Left kidney (tissue), 2 donors: ENCODE results near the gene PHACTR2. TPM values are rescaled to one million over a fixed set of nuclear protein-coding genes. Genes with fewer than 3 reads are reported as not detected.

Experiments used
- DNase-seq: peaks from one replicate; pipeline ENCODE4 v3.0.0-alpha.2; 2013
- polyA plus RNA-seq: library from polyadenylated mRNA; unstranded; fragments of 120-200 nt; gene quantifications from one replicate; pipeline ENCODE4 v1.2.1, GENCODE V29; 2013; ENCODE audit not compliant: insufficient read length

The PHACTR2 gene
- polyA plus RNA-seq, 1 donor = 42.4 TPM

DNA sequence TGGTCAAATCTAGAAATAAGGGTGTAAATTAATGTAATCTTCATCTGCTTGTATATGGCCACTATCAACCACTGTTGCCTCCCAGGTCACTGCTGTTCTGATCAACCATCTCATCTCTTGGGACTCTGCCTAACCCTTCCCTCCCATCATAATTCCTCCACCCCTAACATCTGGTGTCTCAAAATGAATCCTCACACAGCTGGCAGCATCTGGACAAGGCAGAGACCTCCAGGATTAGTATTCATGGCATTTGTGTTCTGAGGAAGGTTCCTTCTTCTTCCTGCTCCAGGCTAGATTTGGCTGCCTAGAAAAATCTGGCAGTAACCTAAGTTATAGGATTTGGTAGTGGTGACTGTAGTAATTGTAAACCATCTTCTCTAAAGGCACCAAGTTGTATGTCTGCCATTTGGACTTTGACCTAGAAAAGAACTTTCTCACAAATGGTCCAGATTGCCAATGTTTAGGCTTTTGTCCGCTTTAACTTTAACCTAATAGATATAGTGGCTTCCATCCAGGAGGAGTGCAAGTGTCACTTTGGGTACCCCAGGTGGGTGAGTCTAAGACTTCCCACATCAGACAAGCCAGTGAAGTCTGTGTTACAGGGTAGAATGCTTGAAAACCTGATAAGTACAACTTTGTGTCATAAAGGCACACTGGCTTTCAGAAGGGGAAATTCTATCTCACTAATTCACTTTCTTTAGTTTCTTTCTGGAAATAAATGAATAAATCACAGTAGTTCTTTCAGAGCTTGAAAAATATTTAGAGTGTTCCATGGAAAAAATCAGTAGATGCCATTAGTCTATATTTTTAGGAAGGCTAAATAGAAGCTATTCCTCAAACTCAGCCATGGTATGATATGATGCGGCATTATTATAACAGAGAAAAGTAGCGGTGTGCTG, 3.0 kb upstream of the PHACTR2 start:
- no peak for DNase-seq

DNA sequence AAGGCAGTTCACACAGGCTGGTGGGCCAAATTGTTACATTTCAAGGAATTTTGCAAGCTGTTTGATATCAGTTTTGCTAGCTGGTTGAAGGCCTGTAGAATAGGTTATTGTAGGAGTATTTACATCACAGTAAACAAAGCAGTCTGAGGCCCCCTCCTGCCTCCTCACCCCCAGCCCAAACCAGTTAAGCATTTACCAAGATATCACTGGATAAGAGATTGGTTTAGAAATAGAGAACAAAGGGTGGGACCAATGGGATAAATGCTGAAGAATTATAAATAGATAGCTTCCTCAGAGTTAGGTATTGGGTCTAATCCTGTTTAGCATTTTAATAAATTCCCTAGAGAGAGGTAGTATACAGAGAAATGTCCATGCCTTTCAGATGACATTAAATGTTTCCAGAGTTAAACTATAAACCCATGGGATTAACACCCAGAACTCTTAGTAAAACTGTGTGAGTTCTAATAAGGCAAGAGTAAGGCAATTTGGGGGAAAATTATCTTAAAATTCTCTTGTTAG, 2.3 kb upstream of the PHACTR2 start:
- no peak for DNase-seq

GRCh38 chr6:143675946-143676345, 1.8 kb upstream of the PHACTR2 start:
- DNase-seq = no peak

DNA sequence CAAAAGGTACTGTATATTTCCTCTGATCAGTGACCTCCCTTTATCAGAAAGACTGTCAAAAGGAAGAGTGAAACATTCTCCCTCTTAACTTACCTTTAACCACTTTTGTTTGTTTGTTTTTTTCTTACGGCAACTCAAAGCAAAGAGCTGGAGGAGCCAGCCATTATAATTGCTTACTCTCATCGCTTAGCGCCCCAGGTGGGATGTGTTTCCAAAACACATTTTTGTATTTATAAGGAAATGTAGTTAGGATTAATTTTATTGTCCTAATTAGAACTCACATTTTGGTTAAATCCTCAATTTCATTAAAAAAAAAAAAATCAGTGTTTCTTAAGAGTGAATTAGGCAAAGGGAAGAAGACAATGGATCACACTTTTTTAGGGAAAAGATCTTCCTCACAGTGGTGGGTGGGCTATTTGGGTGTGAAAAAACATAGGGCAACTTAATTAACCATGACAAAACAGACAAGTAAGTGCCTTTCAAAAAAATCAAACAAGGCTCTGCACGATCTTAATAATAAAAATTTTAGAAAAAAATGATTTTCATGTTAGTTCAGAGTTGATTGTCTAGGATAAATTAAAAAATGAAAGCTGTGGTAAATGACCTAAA, 1.2 kb upstream of the PHACTR2 start:
- no peak for DNase-seq

- no peak for DNase-seq
Measured at GRCh38 chr6:143677577-143677890, 231 bp upstream of the PHACTR2 start.

DNA sequence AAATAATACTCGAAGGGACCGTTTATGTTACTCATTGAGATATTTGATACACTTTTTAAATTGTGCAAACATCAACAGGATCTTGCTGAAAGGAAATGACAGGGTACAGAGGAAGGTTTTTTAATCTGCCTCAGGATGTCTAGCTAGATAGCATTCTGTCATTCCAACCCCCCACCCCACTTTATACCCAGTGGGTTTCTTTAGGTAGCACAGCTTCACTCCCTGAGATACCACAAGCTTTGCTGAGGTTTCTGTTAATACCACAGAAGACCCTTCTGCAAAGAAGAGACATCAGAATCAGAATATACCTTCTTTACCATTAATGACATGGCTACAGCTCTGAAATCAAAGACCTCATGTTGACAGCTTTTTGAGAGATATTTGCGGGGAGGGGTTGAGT, 1.3 kb downstream of the PHACTR2 start:
- no peak for DNase-seq

GRCh38 chr6:143680141-143680540, 2.4 kb downstream of the PHACTR2 start:
- no peak for DNase-seq

DNA sequence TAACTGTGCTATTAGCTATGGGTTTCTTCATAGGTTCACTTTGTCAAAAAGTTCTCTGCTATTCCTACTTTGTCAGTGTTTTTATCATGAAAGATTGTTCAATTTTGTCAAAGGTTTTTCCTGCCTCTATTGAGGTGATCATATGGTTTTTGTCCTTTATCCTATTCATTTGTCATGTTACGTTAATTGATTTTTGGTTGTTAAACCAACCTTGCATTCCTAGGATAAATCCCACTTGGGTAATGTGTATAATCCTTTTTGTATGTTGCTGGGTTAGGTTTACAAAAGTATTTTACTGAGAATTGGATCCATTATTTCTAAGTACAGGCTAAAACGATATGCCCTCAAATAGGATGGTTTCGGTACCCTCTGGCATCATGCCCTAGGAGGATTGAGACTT, 5.0 kb downstream of the PHACTR2 start:
- no peak for DNase-seq

DNA sequence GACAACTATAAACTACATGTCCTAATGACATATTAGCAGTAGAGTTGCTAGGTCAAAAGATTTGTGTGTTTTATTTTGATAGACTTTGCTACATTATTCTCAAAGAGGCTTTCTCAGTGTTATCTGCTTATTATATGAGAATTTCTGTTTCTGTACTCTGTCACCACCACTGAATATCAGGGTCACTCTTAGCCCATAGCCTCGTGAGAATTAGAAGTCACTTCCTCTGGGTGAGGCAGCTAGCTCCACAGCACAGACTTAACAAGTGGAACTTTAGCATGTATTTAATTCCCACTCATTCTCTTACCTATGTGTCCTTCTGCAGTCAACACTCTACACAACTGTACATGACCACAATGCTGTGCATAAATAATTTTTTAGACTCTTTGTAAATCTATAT, 6.7 kb downstream of the PHACTR2 start:
- DNase-seq = no peak

DNA sequence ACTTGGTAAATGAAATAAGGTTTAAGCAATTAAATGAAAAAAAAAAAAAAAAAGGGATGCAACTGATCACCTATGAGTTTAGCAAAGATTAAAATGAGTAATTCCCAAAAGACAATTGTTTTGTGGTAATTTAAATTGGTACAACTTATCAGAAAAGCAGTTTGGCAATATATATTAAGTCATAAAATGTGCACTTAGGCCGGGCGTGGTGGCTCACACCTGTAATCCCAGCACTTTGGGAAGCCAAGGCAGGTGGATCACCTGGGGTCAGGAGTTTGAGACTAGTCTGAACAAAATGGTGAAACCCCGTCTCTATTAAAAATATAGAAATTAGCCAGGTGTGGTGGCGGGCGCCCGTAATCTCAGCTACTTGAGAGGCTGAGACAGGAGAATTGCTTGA, 7.9 kb downstream of the PHACTR2 start:
- DNase-seq = no peak

- DNase-seq = no peak
Measured at GRCh38 chr6:143687591-143687990, 9.8 kb downstream of the PHACTR2 start.

DNA sequence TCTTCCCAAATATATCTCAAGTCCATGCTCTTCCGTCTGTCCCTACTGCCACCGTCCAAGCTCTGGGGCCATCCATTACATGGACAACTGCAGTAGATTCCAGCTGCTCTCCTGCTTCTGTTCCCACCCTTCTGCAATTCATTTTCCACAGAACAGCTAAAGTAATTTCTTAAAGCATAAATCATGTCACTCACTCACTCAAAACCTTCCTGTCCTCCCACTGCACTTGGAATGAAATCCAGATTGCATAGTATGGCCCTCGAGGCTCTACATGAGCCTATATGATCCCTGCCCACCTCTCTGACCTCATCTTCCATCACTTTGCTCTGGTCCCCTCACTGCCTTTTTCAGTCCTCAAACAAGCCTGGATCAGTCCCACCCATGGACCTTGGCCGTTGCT, 10.9 kb downstream of the PHACTR2 start:
- DNase-seq = no peak

DNA sequence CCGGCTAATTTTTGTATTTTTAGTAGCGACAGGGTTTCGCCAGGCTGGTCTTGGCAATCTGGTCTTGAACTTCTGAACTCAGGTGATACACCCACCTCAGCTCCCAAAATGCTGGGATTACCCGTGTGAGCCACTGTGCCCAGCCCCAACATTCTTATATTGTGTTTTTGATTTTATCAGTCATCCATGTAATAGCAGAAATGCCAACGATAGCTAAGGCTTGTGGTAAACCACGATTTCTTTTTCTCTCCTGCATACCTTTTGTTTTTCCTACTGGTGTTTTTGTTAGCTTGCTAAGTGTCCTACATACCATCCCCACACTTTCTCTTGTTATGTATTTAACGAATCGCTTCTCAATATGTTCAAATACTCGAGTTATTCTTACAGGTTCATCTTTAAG, 12.1 kb downstream of the PHACTR2 start:
- DNase-seq = no peak

DNA sequence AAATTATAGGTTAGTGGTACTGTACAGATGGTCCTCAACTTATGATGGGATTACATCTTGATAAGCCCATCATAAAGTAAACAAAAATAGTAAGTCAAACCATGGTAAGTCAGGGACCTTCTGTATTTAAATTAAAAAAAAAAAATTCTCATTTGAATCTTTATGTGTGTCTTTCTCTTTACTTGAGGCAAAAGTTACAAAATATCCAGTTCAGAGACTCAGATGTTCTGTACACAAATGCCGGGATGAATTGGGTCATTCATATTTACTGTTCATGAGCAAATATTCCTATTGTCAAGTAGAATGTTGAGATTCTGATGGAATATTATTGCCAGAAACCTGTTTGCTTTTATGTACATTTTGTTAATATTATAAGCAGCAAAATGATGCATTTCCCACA, 13.4 kb downstream of the PHACTR2 start:
- no peak for DNase-seq

DNA sequence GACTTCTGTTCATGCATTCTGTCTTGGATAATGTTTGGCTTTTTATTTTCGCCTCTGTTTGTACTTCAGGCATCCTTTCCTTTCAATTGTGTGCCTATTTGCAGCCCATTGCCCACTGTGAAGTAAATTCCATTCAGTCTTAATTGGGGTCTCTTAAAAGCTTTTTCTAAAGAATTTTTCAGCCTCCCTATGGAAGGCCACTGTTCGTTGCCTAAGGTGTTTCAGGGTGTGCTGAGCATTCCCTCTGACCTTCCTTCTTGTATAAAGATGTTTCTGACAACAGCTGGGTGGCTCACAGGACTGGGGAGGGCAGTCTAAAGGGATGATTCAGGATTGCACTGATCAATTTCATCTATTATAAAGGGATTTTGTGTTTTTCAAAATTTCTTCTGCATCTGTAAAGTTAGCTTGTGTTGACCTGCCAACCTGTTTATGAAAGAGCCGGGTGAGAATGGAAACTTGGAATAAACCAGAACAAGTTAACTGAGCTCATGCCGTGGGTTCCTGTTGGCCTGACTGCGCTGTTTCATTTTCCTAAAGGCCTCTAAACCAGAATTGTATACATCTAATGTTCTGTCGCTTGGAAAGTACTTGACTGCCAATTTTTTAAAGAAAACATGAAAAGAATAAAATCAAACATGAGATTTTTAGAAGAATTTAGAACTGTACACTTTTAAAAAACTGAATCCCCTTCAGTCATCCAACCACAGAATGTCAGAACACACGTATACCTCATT, 14.3 kb downstream of the PHACTR2 start:
- no peak for DNase-seq

GRCh38 chr6:143692696-143693095, 14.9 kb downstream of the PHACTR2 start:
- no peak for DNase-seq

- DNase-seq = no peak
Measured at GRCh38 chr6:143694013-143694412, 16.2 kb downstream of the PHACTR2 start.

- no peak for DNase-seq
Measured at GRCh38 chr6:143694560-143694959, 16.8 kb downstream of the PHACTR2 start.

GRCh38 chr6:143695130-143695968, 17.6 kb downstream of the PHACTR2 start:
- DNase-seq = no peak

DNA sequence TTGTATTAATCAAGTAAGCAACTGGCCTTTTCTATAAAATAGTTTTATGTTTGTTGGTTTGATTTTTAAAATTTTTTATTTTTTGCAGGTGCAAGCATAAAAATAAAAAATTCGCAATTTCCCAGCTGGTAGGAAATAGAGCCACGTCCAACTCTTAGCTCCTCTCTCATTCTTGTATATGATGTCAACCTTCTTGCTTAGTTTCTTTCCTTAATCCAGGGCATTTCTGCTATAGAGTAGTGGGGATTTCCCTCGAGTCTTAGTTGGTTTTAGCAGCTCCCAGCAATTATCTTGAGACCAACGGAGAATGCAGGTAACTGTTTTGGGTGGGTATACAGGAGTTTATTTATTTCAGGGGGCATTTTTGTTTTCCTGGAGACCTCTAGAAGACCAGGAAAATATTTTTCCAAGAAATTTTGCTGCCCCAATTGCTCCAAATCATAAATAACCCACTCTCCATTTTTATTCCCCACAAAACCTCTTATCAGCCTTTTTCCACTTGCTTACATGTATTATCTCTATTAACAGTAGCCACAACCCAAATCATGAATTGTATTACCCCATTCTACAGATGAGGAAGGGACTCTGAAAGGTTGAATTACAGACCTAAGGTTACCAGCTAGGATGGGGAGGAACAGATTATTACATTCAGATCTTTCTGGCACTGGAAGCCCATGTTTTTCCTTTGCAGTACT, 18.4 kb downstream of the PHACTR2 start:
- no peak for DNase-seq

GRCh38 chr6:143696664-143697000, 18.9 kb downstream of the PHACTR2 start:
- no peak for DNase-seq
